Natural killer cell treated with Interleukin-12 subunit alpha and Interleukin-12 subunit beta and Interleukin-15 and Interleukin-18, amount 100 ng/mL, for 72 hours (primary cell): ENCODE results near the gene PRRT1B. TPM values are rescaled to one million over a fixed set of nuclear protein-coding genes. Genes with fewer than 3 reads are reported as not detected.
A peak's percentile ranks its signal among the peaks of the same experiment; 100 is the strongest.
"Not testable (repeated sequence)": the region's sequence is repeated elsewhere in the genome, so short reads cannot be mapped to it uniquely, and the experiment has no call there.

Experiments used
- ATAC-seq, 2 donors: fragments of 150-1000 bp; cut with Tn5 transposase in 1 of 2; sonication (Bioruptor Pico), chemical (Tn5 transposase) in 1 of 2; 2 replicates each; pipeline ENCODE4 v1.10.0; 2021
- DNase-seq: peaks from one replicate; pipeline ENCODE4 v3.0.0; 2022; ENCODE audit warnings: low spot score
- H3K27ac Mint-ChIP-seq, 2 donors: 1 replicate in 1 of 2; 2 replicates in 1 of 2; pipeline ENCODE4 v1.8.0; 2022; ENCODE audit warnings: mixed read lengths in 2 of 2, mild to moderate bottlenecking in 1 of 2, moderate library complexity in 1 of 2
- H3K27me3 Mint-ChIP-seq, 2 donors: 1 replicate in 1 of 2; 2 replicates in 1 of 2; pipeline ENCODE4 v1.8.0; 2022; ENCODE audit warnings: mixed read lengths in 2 of 2
- H3K36me3 Mint-ChIP-seq: one replicate; pipeline ENCODE4 v1.8.0; 2022; ENCODE audit warnings: mixed read lengths
- H3K4me1 Mint-ChIP-seq, 2 donors: 1 replicate in 1 of 2; 2 replicates in 1 of 2; pipeline ENCODE4 v1.8.0; 2022; ENCODE audit warnings: low read depth in 2 of 2, mixed read lengths in 2 of 2, mild to moderate bottlenecking in 1 of 2
- H3K4me3 Mint-ChIP-seq: one replicate; pipeline ENCODE4 v1.8.0; 2022; ENCODE audit warnings: mixed read lengths
- H3K9me3 Mint-ChIP-seq: 2 replicates; pipeline ENCODE4 v1.8.0; 2022; ENCODE audit warnings: mixed read lengths
- total RNA-seq, 2 donors: library from RNA; stranded (reverse); gene quantifications; one replicate each; pipeline ENCODE4 v1.2.3, GENCODE V29; 2022

Gene PRRT1B
- total RNA-seq, 2 donors from 2014 or later: not detected

DNA sequence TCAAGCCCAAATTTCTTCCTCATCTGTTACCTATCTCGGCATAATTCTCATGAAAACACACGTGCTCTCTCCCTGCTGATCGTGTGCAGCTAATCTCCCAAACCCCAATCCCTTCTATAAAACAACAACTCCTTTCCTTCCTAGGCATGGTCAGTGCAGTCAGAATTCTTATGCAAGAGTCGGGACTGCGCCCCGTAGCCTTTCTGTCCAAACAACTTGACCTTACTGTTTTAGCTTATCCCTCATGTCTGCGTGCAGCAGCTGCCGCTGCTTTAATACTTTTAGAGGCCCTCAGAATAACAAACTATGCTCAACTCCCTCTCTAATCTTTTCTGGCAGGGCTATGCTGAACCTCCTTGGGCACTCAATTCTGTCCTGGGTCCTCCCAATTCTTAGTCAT, 5.1 kb downstream of the PRRT1B start:
- peaks cover 42 to 43% of the 10 kb centered on the region in 2 donors for H3K27me3 Mint-ChIP-seq
- not testable (repeated sequence) for H3K4me3 Mint-ChIP-seq, H3K9me3 Mint-ChIP-seq, DNase-seq, ATAC-seq, H3K36me3 Mint-ChIP-seq, H3K27ac Mint-ChIP-seq, H3K4me1 Mint-ChIP-seq

DNA sequence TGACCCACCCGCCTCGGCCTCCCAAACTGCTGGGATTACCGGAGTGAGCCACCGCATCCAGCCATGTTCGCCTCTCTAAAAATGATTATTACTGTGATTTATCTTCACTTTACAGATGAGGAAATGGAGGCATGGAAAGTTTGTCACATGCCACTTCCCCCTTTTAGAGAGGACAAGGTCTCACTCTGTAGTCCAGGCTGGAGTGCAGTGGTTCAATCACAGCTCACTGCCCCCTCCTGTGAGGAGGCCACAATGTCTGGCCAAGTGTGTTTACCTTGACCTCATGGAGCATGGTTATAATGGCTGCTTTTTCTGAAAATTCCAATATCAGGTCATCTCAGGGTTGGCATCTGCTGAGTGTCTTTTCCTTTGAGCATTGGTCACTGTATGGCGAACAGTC, 6.7 kb downstream of the PRRT1B start:
- Mint-ChIP-seq H3K27ac (no peak overlapping the region), H3K36me3 (peaks cover 6% of the 10 kb centered on the region), H3K27me3 (peaks cover 51 to 53% of the 10 kb centered on the region in 2 donors), H3K9me3 (no peaks in the 10 kb centered on the region), H3K4me1 (peaks cover 6 to 11% of the 10 kb centered on the region in 2 donors), H3K4me3 (no peak overlapping the region)
- DNase-seq (no peak), ATAC-seq (no peak)

DNA sequence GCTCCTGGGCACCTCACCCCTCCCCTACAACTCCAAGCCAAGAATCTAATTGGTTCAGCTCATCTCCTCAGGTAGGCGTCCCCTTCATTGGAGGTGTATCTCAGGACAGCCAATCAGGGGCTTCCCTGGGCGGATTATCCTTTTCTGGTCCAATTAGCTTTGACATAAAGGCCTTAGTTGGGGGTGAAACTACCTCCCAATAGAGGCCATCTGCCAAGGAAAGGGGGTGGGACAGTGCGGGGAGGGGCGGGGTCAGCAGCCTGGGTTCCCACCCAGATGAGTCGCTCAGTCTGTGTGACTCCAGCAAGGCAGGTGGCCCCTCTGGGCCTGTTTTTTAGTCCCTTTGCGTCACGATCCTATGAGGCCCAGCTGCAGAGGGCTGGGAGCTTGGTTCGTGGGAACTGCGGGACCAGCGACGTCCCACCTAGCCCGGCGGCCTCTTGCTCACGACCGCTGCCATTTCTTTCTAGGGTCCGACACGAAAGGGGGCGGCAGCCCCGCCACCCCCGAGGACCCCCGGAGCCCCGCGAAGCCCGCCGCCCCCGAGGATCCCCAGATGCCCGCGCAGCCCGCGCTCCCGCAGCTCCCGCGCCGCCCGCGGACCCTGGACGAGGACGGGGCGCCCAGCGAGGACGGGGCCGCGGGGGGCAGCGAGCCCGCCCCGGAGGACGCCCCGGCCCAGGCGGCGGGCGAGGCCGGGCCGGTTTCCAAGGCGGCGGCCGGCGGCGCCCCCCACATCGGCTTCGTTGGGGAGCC, 8.9 kb downstream of the PRRT1B start:
- ATAC-seq: peak in 1 of 2 donors; percentile 36

DNA sequence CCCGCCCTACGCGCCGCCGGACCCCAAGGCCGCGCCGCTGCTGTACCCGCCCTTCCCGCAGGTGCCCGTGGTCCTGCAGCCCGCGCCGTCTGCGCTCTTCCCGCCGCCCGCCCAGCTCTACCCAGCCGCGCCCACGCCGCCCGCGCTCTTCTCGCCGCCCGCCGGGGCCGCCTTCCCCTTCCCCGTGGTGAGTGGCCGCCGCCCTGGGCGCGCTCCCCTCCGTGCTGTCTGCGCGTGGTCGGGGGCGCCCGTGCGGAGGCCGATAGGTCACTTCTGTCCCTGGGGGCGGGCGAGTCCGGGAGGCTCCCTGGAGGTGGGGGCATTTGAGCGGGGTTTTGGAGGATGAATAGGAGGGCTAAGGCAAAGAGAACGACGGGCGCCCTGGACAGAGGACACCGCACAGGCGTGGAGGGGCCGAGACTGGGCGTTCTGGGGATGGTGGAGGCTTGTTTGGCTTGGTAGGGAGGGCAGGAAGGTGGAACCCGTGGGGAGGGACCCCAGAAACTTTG, 9.6 kb downstream of the PRRT1B start:
- no peak overlapping the region for H3K27ac Mint-ChIP-seq
- H3K27me3 Mint-ChIP-seq: peaks cover 26 to 27% of the 10 kb centered on the region in 2 donors
- H3K9me3 Mint-ChIP-seq: no peaks in the 10 kb centered on the region
- H3K36me3 Mint-ChIP-seq: no peaks in the 10 kb centered on the region
- H3K4me1 Mint-ChIP-seq: peaks cover 0 to 4% of the 10 kb centered on the region in 2 donors
- ATAC-seq (peak in 1 of 2 donors; percentile 50), DNase-seq (no peak)
- H3K4me3 Mint-ChIP-seq: no peak overlapping the region

More for the DNA sequence above, 8.9 kb downstream of the PRRT1B start:
- no peak overlapping the region for H3K27ac Mint-ChIP-seq
- H3K27me3 Mint-ChIP-seq: peaks cover 31 to 33% of the 10 kb centered on the region in 2 donors
- no peak overlapping the region for H3K4me3 Mint-ChIP-seq
- DNase-seq: no peak
- no peaks in the 10 kb centered on the region for H3K36me3 Mint-ChIP-seq
- no peaks in the 10 kb centered on the region for H3K9me3 Mint-ChIP-seq
- H3K4me1 Mint-ChIP-seq: peaks cover 0 to 4% of the 10 kb centered on the region in 2 donors

DNA sequence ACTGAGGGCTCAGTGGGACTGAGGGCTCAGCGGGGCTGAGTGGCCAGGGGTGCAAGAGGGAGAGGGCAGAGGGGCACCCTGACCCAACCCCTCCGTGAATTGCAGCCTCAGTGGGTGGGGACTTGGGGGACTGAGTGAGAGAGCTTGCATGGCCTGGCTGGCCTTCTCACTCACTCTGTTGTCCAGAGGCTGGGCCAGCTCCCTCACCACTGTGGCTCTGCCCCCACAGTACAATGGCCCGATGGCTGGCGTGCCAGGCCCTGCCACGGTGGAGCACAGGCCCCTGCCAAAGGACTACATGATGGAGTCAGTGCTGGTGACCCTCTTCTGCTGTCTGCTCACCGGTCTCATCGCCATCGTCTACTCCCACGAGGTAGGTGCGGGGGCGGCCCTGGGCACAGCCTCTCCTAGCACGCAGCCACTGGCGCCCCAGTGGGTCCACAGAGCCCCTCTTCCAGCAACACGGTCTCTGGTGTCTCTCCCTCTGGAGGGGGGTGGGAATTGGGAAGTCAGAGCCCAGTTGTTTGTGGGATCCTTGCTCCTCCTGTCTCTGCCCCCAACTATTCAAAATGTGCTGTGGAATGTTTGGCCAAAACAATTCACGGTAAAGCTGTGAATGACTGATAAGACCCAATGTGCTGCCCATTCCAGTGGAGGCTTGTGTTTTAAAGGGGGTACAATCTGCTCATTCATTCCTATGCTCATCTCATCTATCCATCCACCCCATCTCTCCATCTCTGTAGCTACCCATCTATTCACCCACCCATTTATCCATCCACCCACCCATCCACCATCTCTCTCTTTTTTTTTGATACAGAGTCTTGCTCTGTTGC, 10.7 kb downstream of the PRRT1B start:
- no peak for DNase-seq
- Mint-ChIP-seq H3K36me3 (no peaks in the 10 kb centered on the region), H3K27ac (no peak overlapping the region), H3K27me3 (peaks cover 19% of the 10 kb centered on the region in 2 donors), H3K4me1 (peaks cover 0 to 4% of the 10 kb centered on the region in 2 donors), H3K4me3 (no peak overlapping the region), H3K9me3 (no peaks in the 10 kb centered on the region)
- no peak for ATAC-seq

DNA sequence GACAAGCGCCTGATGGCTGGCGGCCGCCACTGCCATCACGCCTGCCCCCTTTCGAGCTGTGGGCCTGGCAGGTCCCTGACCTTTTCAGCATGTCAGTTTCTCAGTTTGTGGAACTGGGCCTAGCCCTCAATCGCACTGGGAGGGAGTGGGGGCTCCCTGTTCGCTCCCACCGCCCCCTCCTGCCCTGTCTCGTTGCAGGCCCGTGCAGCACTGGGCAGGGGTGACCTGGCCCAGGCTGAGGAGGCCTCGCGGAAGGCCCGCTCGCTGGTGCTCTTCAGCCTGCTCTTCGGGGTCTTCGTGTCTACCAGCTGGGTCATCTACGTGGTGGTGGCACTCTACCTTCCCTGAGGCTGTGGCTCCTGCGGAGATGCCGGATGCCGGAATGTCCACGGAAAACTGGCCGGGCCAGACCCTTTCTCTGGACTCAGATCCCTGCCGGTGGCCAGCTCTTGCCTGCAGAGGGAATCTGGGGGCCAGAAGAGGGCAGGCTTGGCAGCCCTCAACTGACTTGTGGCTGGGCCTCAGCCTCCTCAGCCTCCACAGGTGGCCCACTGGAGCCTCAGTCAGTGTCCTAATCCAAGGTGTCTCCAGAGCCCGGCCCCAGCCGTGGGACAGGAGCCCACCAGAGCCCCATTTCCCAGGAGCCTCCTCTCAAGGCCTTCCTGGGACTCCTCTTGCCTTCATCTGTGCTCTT, 12.7 kb downstream of the PRRT1B start:
- peaks cover 0 to 4% of the 10 kb centered on the region in 2 donors for H3K4me1 Mint-ChIP-seq
- peaks cover 12 to 16% of the 10 kb centered on the region in 2 donors for H3K27me3 Mint-ChIP-seq
- no peaks in the 10 kb centered on the region for H3K9me3 Mint-ChIP-seq
- no peak overlapping the region for H3K27ac Mint-ChIP-seq
- H3K36me3 Mint-ChIP-seq: no peaks in the 10 kb centered on the region
- DNase-seq: no peak
- no peak overlapping the region for H3K4me3 Mint-ChIP-seq
- ATAC-seq: no peak

DNA sequence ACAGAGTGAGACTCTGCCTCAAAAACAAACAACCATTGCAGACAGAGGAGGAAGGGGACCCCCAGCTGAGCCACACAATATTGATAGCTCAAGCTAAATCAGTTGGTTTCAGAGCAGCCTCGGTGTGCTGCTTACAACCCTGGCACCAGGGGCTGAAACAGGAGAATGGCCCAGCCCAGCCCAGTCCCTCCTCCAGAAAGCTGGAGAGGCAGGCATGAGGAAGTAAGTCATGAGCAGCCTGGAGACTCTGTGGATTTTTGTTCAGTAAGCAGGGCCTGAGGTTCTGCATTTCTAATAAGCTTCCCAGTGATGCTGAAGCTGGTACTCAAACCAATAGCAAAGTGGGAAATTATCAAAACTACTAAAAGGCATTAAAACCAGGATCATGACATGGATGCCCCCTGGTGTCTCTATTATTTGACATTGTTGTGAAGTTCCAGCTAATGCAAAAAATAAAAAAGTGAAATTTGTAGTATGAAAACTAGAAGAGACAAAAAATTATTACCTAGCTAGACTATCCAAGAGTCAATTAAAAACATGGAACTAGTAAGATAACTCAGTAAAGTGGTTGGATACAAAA, 14.2 kb downstream of the PRRT1B start:
- no peak overlapping the region for H3K4me3 Mint-ChIP-seq
- DNase-seq (no peak), ATAC-seq (no peak)
- H3K27me3 Mint-ChIP-seq: peaks cover 10 to 14% of the 10 kb centered on the region in 2 donors
- no peak overlapping the region for H3K27ac Mint-ChIP-seq
- H3K36me3 Mint-ChIP-seq: no peaks in the 10 kb centered on the region
- H3K9me3 Mint-ChIP-seq: no peaks in the 10 kb centered on the region
- H3K4me1 Mint-ChIP-seq: peaks cover 0 to 4% of the 10 kb centered on the region in 2 donors

DNA sequence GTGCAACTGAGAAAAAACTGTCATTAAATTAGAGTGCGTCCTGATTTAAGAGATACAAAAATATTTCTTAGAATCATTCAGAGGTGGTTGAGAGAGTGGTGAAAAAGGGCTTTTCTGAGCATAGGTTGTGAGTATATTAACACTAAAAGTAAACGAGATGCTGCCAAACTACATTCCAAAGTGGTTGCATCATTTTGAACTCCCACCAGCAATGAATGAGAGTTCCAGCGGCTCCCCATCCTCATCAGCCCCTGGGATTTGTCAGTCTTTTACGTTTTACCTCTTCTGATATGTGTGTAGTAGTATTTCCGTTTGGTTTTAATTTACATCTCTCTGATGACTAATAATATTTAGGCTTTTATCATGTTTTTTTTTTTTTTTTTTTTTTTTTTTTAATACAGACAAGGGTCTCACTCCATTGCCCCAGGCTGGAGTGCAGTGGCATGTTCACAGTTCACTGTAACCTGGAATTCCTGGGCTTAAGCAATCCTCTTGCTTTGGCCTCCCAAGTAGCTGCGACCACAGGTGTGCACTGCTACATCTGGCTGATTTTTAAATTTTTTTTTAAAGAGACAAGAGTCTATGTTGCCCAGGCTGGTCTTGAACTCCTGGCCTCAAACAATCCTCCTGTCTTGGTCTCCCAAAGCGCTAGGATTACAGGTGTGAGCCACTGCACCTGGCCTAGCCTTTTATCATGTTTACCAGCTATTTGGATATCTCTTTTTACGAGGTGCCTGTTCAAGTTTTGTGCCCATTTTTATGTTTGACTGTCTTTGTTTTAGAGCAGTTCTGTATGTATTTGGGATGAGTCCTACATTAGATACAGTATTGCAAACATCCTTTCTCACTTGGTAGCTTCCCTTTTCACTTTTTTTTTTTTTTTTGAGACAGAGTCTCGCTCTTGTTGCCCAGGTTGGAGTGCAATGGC, 17.0 kb downstream of the PRRT1B start:
- no peak for ATAC-seq
- Mint-ChIP-seq H3K36me3 (no peaks in the 10 kb centered on the region), H3K27ac (no peak overlapping the region), H3K27me3 (peaks cover 0 to under 1% of the 10 kb centered on the region in 2 donors), H3K9me3 (no peaks in the 10 kb centered on the region), H3K4me3 (no peak overlapping the region), H3K4me1 (no peaks in the 10 kb centered on the region)
- no peak for DNase-seq

DNA sequence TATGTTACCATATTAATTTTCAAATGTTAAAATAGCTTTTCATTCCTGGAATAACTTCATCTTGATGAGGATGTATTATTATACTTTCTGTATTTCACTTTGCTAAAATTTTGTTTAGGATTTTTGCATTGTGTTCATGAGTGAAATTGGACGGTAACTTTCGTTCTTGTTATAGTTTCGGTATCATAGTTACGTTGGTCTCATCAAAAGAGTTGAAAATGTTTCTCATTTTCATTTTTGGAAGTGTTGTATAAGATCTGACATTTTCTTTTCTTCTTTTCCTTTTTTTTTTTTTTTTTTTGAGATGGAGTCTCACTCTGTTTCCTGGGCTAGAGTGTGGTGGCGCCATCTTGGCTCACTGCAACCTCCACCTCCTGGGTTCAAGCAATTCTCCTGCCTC, 20.0 kb downstream of the PRRT1B start:
- Mint-ChIP-seq H3K27me3 (no peaks in the 10 kb centered on the region), H3K36me3 (peaks cover 4% of the 10 kb centered on the region), H3K4me1 (peaks cover 0 to 8% of the 10 kb centered on the region in 2 donors), H3K9me3 (no peaks in the 10 kb centered on the region), H3K4me3 (no peak overlapping the region), H3K27ac (no peak overlapping the region)
- ATAC-seq (no peak), DNase-seq (no peak)

DNA sequence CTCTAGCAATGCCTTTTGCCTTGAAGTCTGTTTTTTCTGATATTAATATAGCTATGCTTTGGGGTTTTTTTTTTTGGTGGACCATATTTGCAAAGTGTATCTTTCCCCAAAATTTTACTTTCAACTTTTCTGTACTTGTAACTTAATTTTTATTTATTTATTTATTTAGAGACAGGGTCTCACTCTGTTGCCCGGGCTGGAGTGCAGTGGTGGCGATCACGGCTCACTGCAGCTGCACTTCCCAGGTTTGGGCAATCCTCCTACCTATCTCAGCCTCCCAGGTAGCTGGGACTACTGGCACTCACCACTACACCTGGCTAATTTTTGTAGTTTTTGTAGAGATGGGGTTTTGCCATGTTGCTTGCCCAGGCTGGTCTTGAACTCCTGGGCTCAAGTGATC, 20.8 kb downstream of the PRRT1B start:
- ATAC-seq (no peak), DNase-seq (no peak)
- peaks cover 0 to 8% of the 10 kb centered on the region in 2 donors for H3K4me1 Mint-ChIP-seq
- no peaks in the 10 kb centered on the region for H3K9me3 Mint-ChIP-seq
- no peak overlapping the region for H3K4me3 Mint-ChIP-seq
- H3K27me3 Mint-ChIP-seq: no peaks in the 10 kb centered on the region
- peaks cover 5% of the 10 kb centered on the region for H3K36me3 Mint-ChIP-seq
- H3K27ac Mint-ChIP-seq: no peak overlapping the region

DNA sequence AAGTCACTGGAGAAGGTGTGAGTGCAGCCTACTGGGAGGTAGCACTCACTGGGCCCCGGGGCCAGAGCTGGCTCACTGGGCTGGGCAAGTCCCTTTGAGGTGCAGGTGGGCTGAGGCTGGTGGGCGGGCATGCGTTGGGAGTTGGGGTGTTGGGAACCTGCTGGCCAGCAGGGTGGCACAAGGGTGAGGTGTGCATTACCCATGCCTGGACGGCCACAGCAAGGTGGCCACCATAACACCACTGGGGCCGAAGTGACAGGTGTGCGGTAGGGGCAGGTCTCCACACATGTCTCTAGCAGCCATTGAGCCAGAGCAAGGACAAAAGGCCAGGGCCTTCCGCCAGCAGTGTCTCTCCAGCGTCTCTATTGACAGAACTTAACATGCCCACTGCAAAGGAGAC, 22.6 kb downstream of the PRRT1B start:
- H3K36me3 Mint-ChIP-seq: peaks cover 5% of the 10 kb centered on the region
- H3K9me3 Mint-ChIP-seq: no peaks in the 10 kb centered on the region
- no peak overlapping the region for H3K4me3 Mint-ChIP-seq
- ATAC-seq: peak; percentile 27 to 61
- peaks cover 0 to 8% of the 10 kb centered on the region in 2 donors for H3K4me1 Mint-ChIP-seq
- H3K27me3 Mint-ChIP-seq: no peaks in the 10 kb centered on the region
- no peak overlapping the region for H3K27ac Mint-ChIP-seq
- DNase-seq: no peak

DNA sequence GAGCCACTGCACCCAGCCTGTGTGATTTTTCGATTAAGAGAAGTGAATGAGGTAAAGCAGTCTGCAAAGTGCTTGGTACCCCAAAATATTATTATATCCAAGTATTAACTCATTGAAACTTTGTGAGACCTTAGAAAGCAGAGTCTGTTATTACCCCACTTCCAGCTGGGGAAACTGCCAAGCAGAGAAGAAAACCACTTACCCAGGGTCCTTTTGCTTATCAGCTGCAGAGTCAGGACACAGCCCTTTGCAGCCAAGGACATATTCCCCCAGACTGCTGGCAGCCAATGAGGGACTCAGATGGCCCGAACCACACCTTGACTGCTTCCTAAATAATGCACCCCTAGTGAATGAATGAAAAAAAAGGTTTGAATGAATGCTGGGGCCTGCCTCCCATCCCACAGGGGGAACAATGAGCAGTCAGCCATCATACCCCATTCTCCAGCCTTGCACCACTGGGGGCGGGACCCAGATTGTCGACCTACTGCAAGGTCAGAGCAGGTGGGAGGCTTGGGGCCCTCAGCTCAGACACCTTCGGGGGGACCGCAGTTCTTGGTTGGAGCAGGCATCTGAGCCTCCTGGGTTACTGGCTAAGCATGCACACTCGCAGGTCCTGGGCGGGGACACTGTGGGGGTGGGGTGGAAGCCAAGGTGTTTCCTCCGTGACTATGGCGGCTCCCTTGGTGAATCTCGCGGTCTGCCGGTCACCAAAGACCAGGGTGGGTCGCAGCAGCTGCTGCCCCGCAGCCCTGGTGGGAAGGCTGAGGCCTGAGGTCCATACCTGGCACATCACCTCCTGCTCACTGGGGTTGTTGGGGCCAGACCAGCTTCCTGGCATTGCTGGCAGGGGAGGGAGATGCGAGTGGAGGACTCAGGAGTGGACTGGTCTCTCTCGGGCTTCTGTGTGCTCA, 29.7 kb downstream of the PRRT1B start:
- Mint-ChIP-seq H3K27me3 (no peaks in the 10 kb centered on the region), H3K4me1 (peaks cover 9 to 10% of the 10 kb centered on the region in 2 donors), H3K36me3 (peaks cover 11% of the 10 kb centered on the region), H3K27ac (no peak overlapping the region), H3K9me3 (no peaks in the 10 kb centered on the region), H3K4me3 (no peak overlapping the region)
- DNase-seq (no peak), ATAC-seq (no peak)
